ENCODE measurements around the gene SCAMP2.
A peak's percentile ranks its signal among the peaks of the same experiment; 100 is the strongest.

Gene SCAMP2

DNA sequence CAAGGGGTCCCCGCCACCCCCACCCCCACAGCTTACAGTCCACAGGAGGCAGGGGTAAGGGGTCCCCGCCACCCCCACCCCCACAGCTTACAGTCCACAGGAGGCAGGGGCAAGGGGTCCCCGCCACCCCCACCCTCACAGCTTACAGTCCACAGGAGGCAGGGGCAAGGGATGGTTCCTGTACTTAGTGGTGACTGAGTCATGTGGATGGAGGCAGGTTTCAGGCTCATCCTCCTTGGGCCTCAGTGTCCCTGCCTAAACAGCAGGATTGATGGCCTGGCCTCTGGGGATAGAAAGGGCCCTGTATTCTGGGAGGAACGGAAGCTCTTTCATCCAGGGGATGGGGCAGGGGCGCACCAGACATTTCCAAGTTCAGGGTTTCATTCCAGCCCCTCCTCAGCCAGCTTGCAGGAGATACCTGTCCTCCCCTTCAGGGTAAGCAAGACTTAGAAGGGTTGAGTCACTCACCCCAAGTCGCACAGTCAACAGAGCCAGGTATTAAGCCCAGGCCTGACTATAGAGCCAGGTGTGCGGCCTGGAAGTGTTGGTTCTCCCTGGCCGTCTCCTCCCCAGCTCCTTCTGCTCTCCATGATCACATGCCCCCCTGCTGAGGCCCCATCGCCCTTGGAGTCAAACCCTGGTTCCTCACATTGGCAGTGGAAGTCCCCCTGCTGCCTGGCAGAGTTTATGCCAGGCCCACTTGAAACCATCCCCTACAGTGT, 78.8 kb downstream of the SCAMP2 start:
- peak in 1 of 14 donors; percentile 19 for DNase-seq

Measured in C1 segment of cervical spinal cord (tissue), 14 donors.